H9 (cell line): ENCODE measurements around the gene MPP2. TPM values are rescaled to one million over a fixed set of nuclear protein-coding genes. Genes with fewer than 3 reads are reported as not detected.

ENCODE experiments used
- DNase-seq: peaks from one replicate; pipeline ENCODE4 v3.0.0-alpha.2; 2017
- H2AFZ ChIP-seq: one replicate; pipeline ENCODE4 v1.6.1; 2013; ENCODE audit warnings: mild to moderate bottlenecking, low read length, control low read depth, moderate library complexity
- H2AK5ac ChIP-seq: 2 replicates; pipeline ENCODE4 v1.6.1; 2013; ENCODE audit warnings: low read length, control low read depth, mixed read lengths; ENCODE audit not compliant: insufficient read length
- H2BK120ac ChIP-seq: one replicate; pipeline ENCODE4 v1.6.1; 2013; ENCODE audit warnings: low read depth, mild to moderate bottlenecking, low read length, control low read depth, inconsistent platforms; ENCODE audit not compliant: poor library complexity, severe bottlenecking
- H2BK12ac ChIP-seq: 2 replicates; pipeline ENCODE4 v1.6.1; 2013; ENCODE audit warnings: low read length, control low read depth, mixed read lengths, low read depth; ENCODE audit not compliant: insufficient read length
- H2BK15ac ChIP-seq: 2 replicates; pipeline ENCODE4 v1.6.1; 2013; ENCODE audit warnings: low read depth, low read length, control low read depth
- H2BK20ac ChIP-seq: one replicate; pipeline ENCODE4 v1.6.1; 2013; ENCODE audit warnings: low read depth, mild to moderate bottlenecking, low read length, control low read depth, inconsistent platforms; ENCODE audit not compliant: poor library complexity, severe bottlenecking
- H2BK5ac ChIP-seq: 2 replicates; pipeline ENCODE4 v1.6.1; 2013; ENCODE audit warnings: low read length, control low read depth, mixed read lengths; ENCODE audit not compliant: insufficient read length
- H3K14ac ChIP-seq: 2 replicates; pipeline ENCODE4 v1.6.1; 2013; ENCODE audit warnings: low read length, control low read depth; ENCODE audit not compliant: insufficient read depth
- H3K18ac ChIP-seq: 2 replicates; pipeline ENCODE4 v1.6.1; 2013; ENCODE audit warnings: low read depth, mild to moderate bottlenecking, mixed read lengths, low read length, control low read depth; ENCODE audit not compliant: insufficient read length
- H3K23ac ChIP-seq: 2 replicates; pipeline ENCODE4 v1.6.1; 2013; ENCODE audit warnings: low read length, control low read depth, mixed read lengths, low read depth; ENCODE audit not compliant: insufficient read length
- H3K23me2 ChIP-seq: 2 replicates; pipeline ENCODE4 v1.6.1; 2013; ENCODE audit warnings: low read depth, mild to moderate bottlenecking, mixed read lengths, low read length, control low read depth; ENCODE audit not compliant: insufficient read length, poor library complexity, severe bottlenecking
- H3K27ac ChIP-seq: 2 replicates; pipeline ENCODE4 v1.5.1; 2013; ENCODE audit warnings: low read length, control low read depth, mixed read lengths, low read depth; ENCODE audit not compliant: insufficient read length
- H3K27me3 ChIP-seq: 2 replicates; pipeline ENCODE4 v1.6.1; 2013; ENCODE audit warnings: low read length, control low read depth, inconsistent platforms; ENCODE audit not compliant: insufficient read depth
- H3K4ac ChIP-seq: 2 replicates; pipeline ENCODE4 v1.6.1; 2013; ENCODE audit warnings: low read depth, mild to moderate bottlenecking, control low read depth, inconsistent platforms, low read length, moderate library complexity
- H3K4me1 ChIP-seq: 2 replicates; pipeline ENCODE4 v1.6.1; 2013; ENCODE audit warnings: low read length, control low read depth, inconsistent platforms; ENCODE audit not compliant: insufficient read depth
- H3K4me2 ChIP-seq: 2 replicates; pipeline ENCODE4 v1.6.1; 2013; ENCODE audit warnings: low read length, control low read depth, mixed read lengths; ENCODE audit not compliant: insufficient read length, insufficient read depth
- H3K56ac ChIP-seq: 2 replicates; pipeline ENCODE4 v1.6.1; 2013; ENCODE audit warnings: low read depth, mild to moderate bottlenecking, mixed read lengths, low read length, control low read depth; ENCODE audit not compliant: insufficient read length
- H3K79me1 ChIP-seq: 2 replicates; pipeline ENCODE4 v1.6.1; 2013; ENCODE audit warnings: low read depth, mild to moderate bottlenecking, moderate library complexity, low read length, control low read depth, inconsistent platforms; ENCODE audit not compliant: insufficient read depth, poor library complexity, severe bottlenecking
- H3K79me2 ChIP-seq: 2 replicates; pipeline ENCODE4 v1.6.1; 2013; ENCODE audit warnings: low read length, control low read depth, inconsistent platforms; ENCODE audit not compliant: insufficient read depth
- H3K9ac ChIP-seq: 2 replicates; pipeline ENCODE4 v1.6.1; 2013; ENCODE audit warnings: low read length, control low read depth, mixed read lengths; ENCODE audit not compliant: insufficient read length; ENCODE audit errors: extremely low read depth
- H3K9me3 ChIP-seq: one replicate; pipeline ENCODE4 v1.6.1; 2013; ENCODE audit warnings: low read depth, low read length, inconsistent platforms; ENCODE audit not compliant: control insufficient read depth
- H3T11ph ChIP-seq: one replicate; pipeline ENCODE4 v1.6.1; 2013; ENCODE audit warnings: mild to moderate bottlenecking, low read length, control low read depth, inconsistent platforms
- H4K20me1 ChIP-seq: one replicate; pipeline ENCODE4 v1.6.1; 2013; ENCODE audit not compliant: control insufficient read depth, insufficient read length, insufficient read depth
- H4K5ac ChIP-seq: 2 replicates; pipeline ENCODE4 v1.6.1; 2013; ENCODE audit warnings: low read depth, mild to moderate bottlenecking, mixed read lengths, low read length, control low read depth; ENCODE audit not compliant: insufficient read length
- H4K8ac ChIP-seq: replicated peaks from 2 replicates; pipeline ENCODE4 v1.6.1; 2013; ENCODE audit warnings: low read length, control low read depth, mixed read lengths, low read depth; ENCODE audit not compliant: insufficient read length
- H4K91ac ChIP-seq: 2 replicates; pipeline ENCODE4 v1.6.1; 2013; ENCODE audit warnings: low read depth, mild to moderate bottlenecking, moderate library complexity, mixed read lengths, low read length, control low read depth; ENCODE audit not compliant: insufficient read length
- H3K27ac Mint-ChIP-seq, 3 experiments: 2 replicates in 2 of 3; 3 replicates in 1 of 3; pipeline ENCODE4 v1.8.0; 2020 to 2021; ENCODE audit warnings: mixed read lengths in 3 of 3, mild to moderate bottlenecking in 1 of 3, moderate library complexity in 1 of 3
- H3K27me3 Mint-ChIP-seq: 2 replicates; pipeline ENCODE4 v1.8.0; 2021; ENCODE audit warnings: low read depth, mild to moderate bottlenecking, moderate library complexity, mixed read lengths
- H3K36me3 Mint-ChIP-seq, 3 experiments: 2 replicates in 2 of 3; 3 replicates in 1 of 3; pipeline ENCODE4 v1.8.0; 2020 to 2021; ENCODE audit warnings: low read depth in 3 of 3, mixed read lengths in 3 of 3; ENCODE audit not compliant: insufficient read depth in 1 of 3
- H3K4me1 Mint-ChIP-seq, 2 experiments: 2 replicates each; pipeline ENCODE4 v1.8.0; 2020; ENCODE audit warnings: mixed read lengths in 2 of 2
- H3K4me3 Mint-ChIP-seq, 2 experiments: 2 replicates in 1 of 2; 3 replicates in 1 of 2; pipeline ENCODE4 v1.8.0; 2020 to 2021; ENCODE audit warnings: mild to moderate bottlenecking in 2 of 2, mixed read lengths in 2 of 2, moderate library complexity in 1 of 2
- H3K9me3 Mint-ChIP-seq, 2 experiments: 2 replicates in 1 of 2; 3 replicates in 1 of 2; pipeline ENCODE4 v1.8.0; 2020; ENCODE audit warnings: mild to moderate bottlenecking in 2 of 2, mixed read lengths in 2 of 2, moderate library complexity in 1 of 2
- CTCF ChIP-seq: fragments of 200-600 bp; sonication (generic); conservative IDR thresholded peaks from 3 replicates; pipeline ENCODE4 v1.8.0; 2021; ENCODE audit warnings: antibody characterized with exemption, mild to moderate bottlenecking
- WGBS: extraction: QIAGEN DNeasy Blood & Tissue Kit; methylation state at CpG from one replicate; pipeline ENCODE4 v1.1.7; 2013; ENCODE audit warnings: missing lambda C conversion rate, low lambda C conversion rate, mixed read lengths; ENCODE audit not compliant: insufficient read length; ENCODE audit errors: extremely low coverage; 5-methylcytosine and 5-hydroxymethylcytosine counted together
- total RNA-seq: library from RNA; stranded (reverse); gene quantifications from 2 replicates; pipeline ENCODE4 v1.2.1, GENCODE V29; 2021

Gene MPP2
- total RNA-seq, 1 experiment from 2014 or later: 16.3 TPM

GRCh38 chr17:43911904-43912303 is 4.6 kb upstream of the MPP2 start:
- no peaks in the 10 kb centered on the region for H3K36me3 Mint-ChIP-seq
- H3K79me1 ChIP-seq: no peaks in the 10 kb centered on the region
- H4K8ac ChIP-seq: no peak overlapping the region
- no peaks in the 10 kb centered on the region for H3K79me2 ChIP-seq
- no peak overlapping the region for H3K56ac ChIP-seq
- no CpG with 5 or more reads among the region's 8 CpGs for WGBS
- H3K4ac ChIP-seq: no peak overlapping the region
- H4K20me1 ChIP-seq: no peaks in the 10 kb centered on the region
- H3K9me3 Mint-ChIP-seq: peaks cover 0 to 5% of the 10 kb centered on the region in 2 experiments; a peak in 4 of 5 replicates
- no peak for DNase-seq
- H3K27ac ChIP-seq: no peak overlapping the region
- no peak overlapping the region for H3K4me3 Mint-ChIP-seq
- no peak overlapping the region for H3K4me2 ChIP-seq
- H3K27me3 ChIP-seq: no peaks in the 10 kb centered on the region; the same call in 1 of the 2 replicates
- no peak for TF ChIP-seq CTCF
- no peak overlapping the region for H2BK12ac ChIP-seq
- no peak overlapping the region for H3K23ac ChIP-seq
- no peak overlapping the region for H3K18ac ChIP-seq
- peaks cover 47% of the 10 kb centered on the region for H3K27me3 Mint-ChIP-seq
- no peak overlapping the region for H3K9ac ChIP-seq
- no peak overlapping the region for H4K91ac ChIP-seq
- H3K4me1 ChIP-seq: no peaks in the 10 kb centered on the region
- peaks cover 13 to 14% of the 10 kb centered on the region in 2 experiments for H3K4me1 Mint-ChIP-seq
- no peak overlapping the region for H2AFZ ChIP-seq
- H2BK15ac ChIP-seq: no peak overlapping the region
- H2BK120ac ChIP-seq: no peak overlapping the region
- peaks cover 15% of the 10 kb centered on the region for H3K23me2 ChIP-seq
- H2AK5ac ChIP-seq: no peak overlapping the region
- no peak overlapping the region for H2BK20ac ChIP-seq
- H3K9me3 ChIP-seq: no peaks in the 10 kb centered on the region
- no peak overlapping the region for H4K5ac ChIP-seq
- no peak overlapping the region for H3T11ph ChIP-seq
- H2BK5ac ChIP-seq: no peak overlapping the region
- no peak overlapping the region for H3K14ac ChIP-seq
- H3K27ac Mint-ChIP-seq: no peak overlapping the region
